SU-DHL-6 (cell line): ENCODE results near the gene CORO1C.

Experiments used
- CTCF ChIP-seq: fragments of 200-600 bp; sonication (generic); IDR thresholded peaks from one replicate; pipeline ENCODE4 v1.5.1; 2017; ENCODE audit warnings: antibody characterized with exemption, mild to moderate bottlenecking, low read length, moderate library complexity; ENCODE audit not compliant: insufficient read depth, poor library complexity, severe bottlenecking
- EZH2phosphoT487 ChIP-seq: fragments of 200-600 bp; sonication (generic), shearing (Covaris generic); conservative IDR thresholded peaks from 2 replicates; pipeline ENCODE4 v1.6.1; 2018; ENCODE audit warnings: mild to moderate bottlenecking, antibody characterized with exemption, low read length, moderate library complexity, mixed read lengths

- TF ChIP-seq CTCF (no peak), EZH2phosphoT487 (no peak)
Observed at GRCh38 chr12:108675792-108676191, 55.5 kb downstream of the CORO1C start.
